ENCODE data around the gene SLC2A13. TPM values are rescaled to one million over a fixed set of nuclear protein-coding genes. Genes with fewer than 3 reads are reported as not detected.

Gene SLC2A13
- polyA plus RNA-seq, 1 experiment = 3.1 TPM

DNA sequence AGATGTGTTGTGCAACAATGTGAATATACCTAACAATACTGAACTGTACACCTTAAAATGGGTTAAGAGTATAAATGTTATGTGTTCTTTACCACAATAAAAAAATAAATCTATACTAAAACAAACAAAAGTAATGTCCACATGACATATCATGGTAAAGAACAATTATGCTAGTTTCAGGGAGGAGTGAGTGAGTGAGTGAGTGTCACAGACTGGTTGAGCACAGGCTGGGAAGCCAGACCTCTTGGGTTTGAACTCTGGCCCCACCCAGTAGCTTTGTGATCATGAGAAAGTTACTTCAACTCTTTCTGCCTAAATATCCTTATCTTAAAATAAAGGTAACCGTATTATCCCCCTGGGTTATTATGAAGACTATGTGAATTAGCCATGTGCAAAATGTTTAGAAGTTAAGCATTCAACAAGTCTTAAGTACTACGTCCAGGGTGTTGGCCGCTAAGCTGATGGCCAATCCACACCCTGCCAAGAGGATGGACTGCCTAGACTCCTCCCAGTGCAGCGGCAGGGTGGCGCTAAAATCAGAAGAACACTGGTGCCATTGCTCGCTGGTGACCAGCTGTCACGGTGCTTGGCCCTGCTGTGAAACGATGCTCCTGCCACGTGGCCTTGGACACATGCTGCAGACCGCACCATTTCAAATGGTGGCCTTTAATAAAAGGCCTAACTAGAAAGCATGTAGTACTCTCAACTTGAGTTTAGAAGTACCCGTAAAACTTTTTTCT is 7.3 kb downstream of the SLC2A13 start:
- POLR2A ChIA-PET = no interaction called here
- Histone ChIP-seq H3K27ac (ENCODE audit: low read depth, low read length) (no peak overlapping the region), H3K4me3 (ENCODE audit: low read depth, low read length) (no peak overlapping the region), H3K27me3 (ENCODE audit: control insufficient read depth, insufficient read depth, low read length) (no peaks in the 10 kb centered on the region), H3K9me3 (ENCODE audit: control insufficient read depth, insufficient read depth, low read length) (no peaks in the 10 kb centered on the region)
- TF ChIP-seq, protein P1, sequence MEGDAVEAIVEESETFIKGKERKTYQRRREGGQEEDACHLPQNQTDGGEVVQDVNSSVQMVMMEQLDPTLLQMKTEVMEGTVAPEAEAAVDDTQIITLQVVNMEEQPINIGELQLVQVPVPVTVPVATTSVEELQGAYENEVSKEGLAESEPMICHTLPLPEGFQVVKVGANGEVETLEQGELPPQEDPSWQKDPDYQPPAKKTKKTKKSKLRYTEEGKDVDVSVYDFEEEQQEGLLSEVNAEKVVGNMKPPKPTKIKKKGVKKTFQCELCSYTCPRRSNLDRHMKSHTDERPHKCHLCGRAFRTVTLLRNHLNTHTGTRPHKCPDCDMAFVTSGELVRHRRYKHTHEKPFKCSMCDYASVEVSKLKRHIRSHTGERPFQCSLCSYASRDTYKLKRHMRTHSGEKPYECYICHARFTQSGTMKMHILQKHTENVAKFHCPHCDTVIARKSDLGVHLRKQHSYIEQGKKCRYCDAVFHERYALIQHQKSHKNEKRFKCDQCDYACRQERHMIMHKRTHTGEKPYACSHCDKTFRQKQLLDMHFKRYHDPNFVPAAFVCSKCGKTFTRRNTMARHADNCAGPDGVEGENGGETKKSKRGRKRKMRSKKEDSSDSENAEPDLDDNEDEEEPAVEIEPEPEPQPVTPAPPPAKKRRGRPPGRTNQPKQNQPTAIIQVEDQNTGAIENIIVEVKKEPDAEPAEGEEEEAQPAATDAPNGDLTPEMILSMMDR (IDR thresholded peaks at IDR 0.05; ENCODE audit: low read depth, low read length) = no peak
- CTCF ChIA-PET = no interaction called here
- DNase-seq (ENCODE audit: low read depth, low spot score) = no peak

DNA sequence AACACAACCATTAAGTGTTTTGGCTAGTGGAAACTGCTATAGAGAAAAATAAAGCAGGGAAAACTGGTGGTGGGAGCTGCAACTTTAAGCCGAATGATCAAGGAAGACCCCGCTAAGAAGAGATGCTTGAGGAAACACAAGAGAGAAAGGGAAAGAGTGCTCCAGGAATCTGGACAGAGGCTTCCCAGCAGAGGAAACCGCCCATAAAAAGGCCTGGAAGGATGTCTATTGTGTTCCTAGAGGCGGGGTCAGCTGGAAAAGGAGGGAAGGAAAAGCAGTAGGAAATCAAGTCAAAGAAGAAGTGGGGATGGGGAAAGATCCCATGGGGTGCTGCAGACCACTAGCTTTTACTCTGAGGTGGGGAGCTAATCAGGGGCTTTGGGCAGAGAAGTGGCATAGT is 12.4 kb downstream of the SLC2A13 start:
- Histone ChIP-seq H3K27ac (ENCODE audit: low read depth, low read length) (no peak overlapping the region), H3K27me3 (ENCODE audit: control insufficient read depth, insufficient read depth, low read length) (no peaks in the 10 kb centered on the region), H3K4me3 (ENCODE audit: low read depth, low read length) (no peak overlapping the region), H3K9me3 (ENCODE audit: control insufficient read depth, insufficient read depth, low read length) (no peaks in the 10 kb centered on the region)
- TF ChIP-seq, protein P1 (IDR thresholded peaks at IDR 0.05; ENCODE audit: low read depth, low read length) = no peak
- ChIA-PET CTCF (interaction anchor here (0.8 to 1.3 kb wide), 2 partner anchors 33 to 82 kb away, joined by 3 read pairs; no protein-coding TSS in a partner anchor), POLR2A (no interaction called here)
- no peak for DNase-seq (ENCODE audit: low read depth, low spot score)

DNA sequence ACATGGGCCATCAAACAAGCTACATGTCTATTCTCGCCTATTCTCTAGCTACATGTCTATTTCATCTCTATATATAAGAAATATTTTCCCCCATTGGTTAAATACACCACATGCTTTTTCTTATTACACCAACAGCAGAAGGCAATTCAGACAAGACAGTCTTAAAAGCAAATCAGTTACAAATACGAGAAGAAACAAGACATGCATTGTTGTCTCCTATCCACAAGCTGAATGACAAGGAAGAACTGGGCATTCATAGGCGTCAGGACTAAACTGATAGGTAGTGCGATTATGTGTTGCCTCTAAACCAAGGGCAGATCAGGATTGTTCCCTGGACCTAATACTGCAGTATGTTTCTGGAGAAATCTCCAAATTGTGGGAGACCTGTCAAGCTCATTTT is 19.4 kb downstream of the SLC2A13 start:
- Histone ChIP-seq H3K27ac (ENCODE audit: low read depth, low read length) (no peak overlapping the region), H3K27me3 (ENCODE audit: control insufficient read depth, insufficient read depth, low read length) (no peaks in the 10 kb centered on the region), H3K4me3 (ENCODE audit: low read depth, low read length) (no peak overlapping the region), H3K9me3 (ENCODE audit: control insufficient read depth, insufficient read depth, low read length) (no peaks in the 10 kb centered on the region)
- ChIA-PET CTCF (interaction anchor here (2.1 kb wide), 1 partner anchor 21 kb away, joined by 10 read pairs; the partner anchor contains the start of gene SLC2A13), POLR2A (no interaction called here)
- DNase-seq (ENCODE audit: low read depth, low spot score) = no peak
- TF ChIP-seq, protein P1 (IDR thresholded peaks at IDR 0.05; ENCODE audit: low read depth, low read length) = no peak

DNA sequence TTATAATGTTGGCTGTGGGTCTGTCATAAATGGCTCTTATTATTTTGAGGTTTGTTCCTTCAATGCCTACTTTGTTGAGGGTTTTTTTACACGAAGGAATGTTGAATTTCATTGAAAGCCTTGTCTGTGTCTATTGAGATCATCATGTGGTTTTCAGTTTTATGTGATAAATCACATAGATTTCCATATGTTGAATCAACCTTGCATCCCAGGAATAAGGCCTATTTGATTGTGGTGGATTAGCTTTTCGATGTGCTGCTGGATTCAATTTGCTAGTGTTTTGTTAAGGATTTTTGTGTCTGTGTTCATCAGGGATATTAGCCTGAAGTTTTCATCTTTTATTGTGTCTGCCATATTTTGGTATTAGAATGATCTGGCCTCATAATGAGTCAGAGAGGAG is 27.6 kb downstream of the SLC2A13 start:
- DNase-seq (ENCODE audit: low read depth, low spot score) = no peak
- Histone ChIP-seq H3K9me3 (ENCODE audit: control insufficient read depth, insufficient read depth, low read length) (no peaks in the 10 kb centered on the region), H3K4me3 (ENCODE audit: low read depth, low read length) (no peak overlapping the region), H3K27me3 (ENCODE audit: control insufficient read depth, insufficient read depth, low read length) (no peaks in the 10 kb centered on the region), H3K27ac (ENCODE audit: low read depth, low read length) (no peak overlapping the region)
- POLR2A ChIA-PET = no interaction called here
- CTCF ChIA-PET = no interaction called here
- TF ChIP-seq, protein P1 (IDR thresholded peaks at IDR 0.05; ENCODE audit: low read depth, low read length) = no peak

DNA sequence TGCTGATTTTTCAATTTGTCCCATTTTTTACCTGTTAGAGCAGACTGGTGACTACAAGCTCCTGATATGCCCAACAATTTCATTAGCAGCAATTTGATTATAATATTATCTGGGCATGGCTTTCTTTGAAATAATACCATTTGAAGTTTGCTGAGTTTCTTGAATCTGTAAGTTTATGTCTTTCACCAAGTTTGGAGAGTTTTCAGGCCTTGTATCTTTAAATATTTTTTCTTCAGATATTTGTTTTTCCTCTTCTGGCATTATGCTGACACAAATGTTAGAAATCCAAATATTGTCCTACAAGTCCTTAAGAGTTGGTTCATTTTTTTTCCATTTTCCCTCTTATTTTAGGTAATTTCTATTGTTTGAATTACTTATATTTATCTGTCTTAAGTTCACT is 30.4 kb downstream of the SLC2A13 start:
- ChIA-PET POLR2A (no interaction called here), CTCF (no interaction called here)
- H3K4me3 ChIP-seq (ENCODE audit: low read depth, low read length) = no peak overlapping the region
- H3K9me3 ChIP-seq (ENCODE audit: control insufficient read depth, insufficient read depth, low read length) = no peaks in the 10 kb centered on the region
- TF ChIP-seq, protein P1 (IDR thresholded peaks at IDR 0.05; ENCODE audit: low read depth, low read length) = no peak
- no peak for DNase-seq (ENCODE audit: low read depth, low spot score)
- H3K27me3 ChIP-seq (ENCODE audit: control insufficient read depth, insufficient read depth, low read length) = no peaks in the 10 kb centered on the region
- no peak overlapping the region for H3K27ac ChIP-seq (ENCODE audit: low read depth, low read length)

All from AG04450 (cell line).